GM21619 (cell line): ENCODE measurements around the gene CRHR2.
"Not testable (repeated sequence)": the region's sequence is repeated elsewhere in the genome, so short reads cannot be mapped to it uniquely, and the experiment has no call there.

Experiments
- ATAC-seq: cut with Tn5 transposase; IDR thresholded peaks from one replicate; pipeline ENCODE4 v1.9.1; 2021; ENCODE audit not compliant: unreplicated experiment

CRHR2 gene

GRCh38 chr7:30656006-30656957 is 26.0 kb downstream of the CRHR2 start:
- no peak for ATAC-seq

- no peak for ATAC-seq
Measured at GRCh38 chr7:30655096-30655970, 26.9 kb downstream of the CRHR2 start.

- ATAC-seq, result no peak
Measured at GRCh38 chr7:30654296-30655090, 27.8 kb downstream of the CRHR2 start.

- no peak for ATAC-seq
Measured at GRCh38 chr7:30652698-30653641, 29.3 kb downstream of the CRHR2 start.

- ATAC-seq, result no peak
Measured at GRCh38 chr7:30652132-30652531, 30.1 kb downstream of the CRHR2 start.

- no peak for ATAC-seq
Measured at GRCh38 chr7:30650421-30650808, 31.8 kb downstream of the CRHR2 start.

- no peak for ATAC-seq
Measured at GRCh38 chr7:30649717-30650420, 32.4 kb downstream of the CRHR2 start.

- ATAC-seq, result no peak
Measured at GRCh38 chr7:30648744-30649540, 33.3 kb downstream of the CRHR2 start.

GRCh38 chr7:30647589-30648364 is 34.5 kb downstream of the CRHR2 start:
- no peak for ATAC-seq

GRCh38 chr7:30646154-30646553 is 36.1 kb downstream of the CRHR2 start:
- ATAC-seq, result no peak

- ATAC-seq, result no peak
Measured at GRCh38 chr7:30645661-30646060, 36.6 kb downstream of the CRHR2 start.

- no peak for ATAC-seq
Measured at GRCh38 chr7:30644286-30644955, 37.8 kb downstream of the CRHR2 start.

GRCh38 chr7:30642789-30643188 is 39.5 kb downstream of the CRHR2 start:
- ATAC-seq, result no peak

- ATAC-seq, result not testable (repeated sequence)
Measured at GRCh38 chr7:30642322-30642721, 39.9 kb downstream of the CRHR2 start.

GRCh38 chr7:30635798-30636197 is 46.5 kb downstream of the CRHR2 start:
- no peak for ATAC-seq

- ATAC-seq, result no peak
Measured at GRCh38 chr7:30634634-30635201, 47.5 kb downstream of the CRHR2 start.

GRCh38 chr7:30634193-30634626 is 48.0 kb downstream of the CRHR2 start:
- ATAC-seq, result no peak
